Measurements from ENCODE around the gene TXNDC8. TPM values are rescaled to one million over a fixed set of nuclear protein-coding genes. Genes with fewer than 3 reads are reported as not detected.

Gene TXNDC8
- total and polyA plus RNA-seq, 12 donors = not detected

- TF ChIP-seq CTCF (IDR thresholded peaks at IDR 0.05) = no peak
- ATAC-seq (no peak), DNase-seq (no peak)
- WGBS, 2 donors = 95 to 96% methylated on average over 2 of the region's 2 CpGs
- Histone ChIP-seq H3K4me3 (no peak overlapping the region), H3K4me1 (peaks cover 0 to 6% (median 0%) of the 10 kb centered on the region in 9 donors), H3K36me3 (no peaks in the 10 kb centered on the region), H3K27me3 (no peaks in the 10 kb centered on the region), H3K9me3 (peaks cover 0 to 10% (median 0%) of the 10 kb centered on the region in 11 donors), H3K27ac (no peak overlapping the region)
- intact Hi-C loops (cut with DNase I) = no loop called here
Observed at GRCh38 chr9:110355911-110356310, 18.2 kb upstream of the TXNDC8 start.

GRCh38 chr9:110351009-110351467, 13.4 kb upstream of the TXNDC8 start:
- DNase-seq = no peak
- Histone ChIP-seq H3K27ac (no peak overlapping the region), H3K9me3 (no peaks in the 10 kb centered on the region), H3K27me3 (no peaks in the 10 kb centered on the region), H3K4me1 (peaks cover 0 to 9% (median 0%) of the 10 kb centered on the region in 9 donors), H3K4me3 (no peak overlapping the region), H3K36me3 (no peaks in the 10 kb centered on the region)
- ATAC-seq = peak in 2 of 8 donors; percentile 50 to 80
- intact Hi-C loops (cut with DNase I) = no loop called here
- whole genome bisulfite sequencing, 2 donors = 29 to 57% methylated on average over 1 of the region's 1 CpG
- no peak for TF ChIP-seq CTCF (IDR thresholded peaks at IDR 0.05)

GRCh38 chr9:110346325-110346724, 8.7 kb upstream of the TXNDC8 start:
- Histone ChIP-seq H3K27ac (no peak overlapping the region), H3K9me3 (no peaks in the 10 kb centered on the region), H3K4me3 (no peak overlapping the region), H3K36me3 (no peaks in the 10 kb centered on the region), H3K27me3 (peaks cover 0 to 3% (median 0%) of the 10 kb centered on the region in 7 donors), H3K4me1 (peaks cover 0 to 7% (median 0%) of the 10 kb centered on the region in 9 donors)
- intact Hi-C loops (cut with DNase I) = no loop called here
- WGBS, 2 donors = 35 to 51% methylated on average over 3 of the region's 3 CpGs
- no peak for ATAC-seq
- no peak for DNase-seq
- no peak for TF ChIP-seq CTCF (IDR thresholded peaks at IDR 0.05)

GRCh38 chr9:110344821-110345220, 7.2 kb upstream of the TXNDC8 start:
- Histone ChIP-seq H3K27ac (no peak overlapping the region), H3K27me3 (peaks cover 0 to 3% (median 0%) of the 10 kb centered on the region in 7 donors), H3K4me3 (no peak overlapping the region), H3K36me3 (no peaks in the 10 kb centered on the region), H3K4me1 (no peaks in the 10 kb centered on the region), H3K9me3 (no peaks in the 10 kb centered on the region)
- WGBS, 2 donors = 89 to 91% methylated on average over 6 of the region's 6 CpGs
- no peak for TF ChIP-seq CTCF (IDR thresholded peaks at IDR 0.05)
- no peak for ATAC-seq
- intact Hi-C loops (cut with DNase I) = no loop called here
- no peak for DNase-seq
